MM.1S (cell line): ENCODE data around the gene MMAB.

Experiments used
- EZH2 ChIP-seq: fragments of 300-600 bp; sonication (generic); optimal IDR thresholded peaks from 2 replicates; pipeline ENCODE3; 2017; ENCODE audit warnings: low read depth, mild to moderate bottlenecking, antibody characterized with exemption, low read length, mixed read lengths
- EZH2phosphoT487 ChIP-seq: fragments of 300-600 bp; sonication (generic); IDR thresholded peaks from 2 replicates; pipeline ENCODE4 v1.6.1; 2018; ENCODE audit warnings: antibody characterized with exemption, low read length
- TF ChIP-seq, protein P1 (sequence below): fragments of 300-600 bp; sonication (generic); IDR thresholded peaks from 2 replicates; pipeline ENCODE4 v1.5.1; 2016; ENCODE audit warnings: antibody characterized with exemption, low read length, mixed read lengths

DNA sequence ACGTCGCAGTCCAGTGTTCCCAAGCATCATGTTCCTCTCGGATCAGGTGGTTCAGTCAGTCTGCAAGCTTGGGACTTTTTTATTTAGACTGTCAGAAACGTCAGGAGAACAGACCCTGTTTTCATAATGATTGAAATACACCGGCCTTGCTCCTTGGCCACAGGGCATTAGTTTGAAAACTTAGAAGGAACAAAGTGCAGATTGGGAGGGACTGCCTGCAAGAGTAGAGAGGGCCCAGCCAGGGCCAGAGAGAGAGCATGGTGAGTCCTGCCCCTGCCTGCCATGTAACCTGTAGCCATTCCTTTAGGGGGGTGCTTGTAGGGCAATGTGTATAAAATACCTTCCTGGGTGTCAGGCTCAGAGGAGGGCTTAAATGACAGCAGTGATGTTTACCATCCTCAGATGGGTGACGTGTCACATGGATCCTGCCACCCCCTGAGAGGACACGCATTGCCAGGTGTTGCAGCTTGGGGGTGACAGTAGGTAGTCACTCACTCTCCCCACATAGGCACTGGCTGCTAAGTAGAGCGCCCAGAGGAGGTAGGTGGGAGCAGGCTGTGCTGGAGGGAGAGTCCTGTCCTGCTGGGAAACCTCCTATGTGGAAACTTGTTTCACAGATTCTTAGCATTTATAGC, 45.7 kb downstream of the MMAB start:
- no peak for TF ChIP-seq EZH2
- TF ChIP-seq, protein P1, sequence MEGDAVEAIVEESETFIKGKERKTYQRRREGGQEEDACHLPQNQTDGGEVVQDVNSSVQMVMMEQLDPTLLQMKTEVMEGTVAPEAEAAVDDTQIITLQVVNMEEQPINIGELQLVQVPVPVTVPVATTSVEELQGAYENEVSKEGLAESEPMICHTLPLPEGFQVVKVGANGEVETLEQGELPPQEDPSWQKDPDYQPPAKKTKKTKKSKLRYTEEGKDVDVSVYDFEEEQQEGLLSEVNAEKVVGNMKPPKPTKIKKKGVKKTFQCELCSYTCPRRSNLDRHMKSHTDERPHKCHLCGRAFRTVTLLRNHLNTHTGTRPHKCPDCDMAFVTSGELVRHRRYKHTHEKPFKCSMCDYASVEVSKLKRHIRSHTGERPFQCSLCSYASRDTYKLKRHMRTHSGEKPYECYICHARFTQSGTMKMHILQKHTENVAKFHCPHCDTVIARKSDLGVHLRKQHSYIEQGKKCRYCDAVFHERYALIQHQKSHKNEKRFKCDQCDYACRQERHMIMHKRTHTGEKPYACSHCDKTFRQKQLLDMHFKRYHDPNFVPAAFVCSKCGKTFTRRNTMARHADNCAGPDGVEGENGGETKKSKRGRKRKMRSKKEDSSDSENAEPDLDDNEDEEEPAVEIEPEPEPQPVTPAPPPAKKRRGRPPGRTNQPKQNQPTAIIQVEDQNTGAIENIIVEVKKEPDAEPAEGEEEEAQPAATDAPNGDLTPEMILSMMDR: no peak
- no peak for TF ChIP-seq EZH2phosphoT487
